Measurements from ENCODE around the gene TCIRG1.

The TCIRG1 gene

DNA sequence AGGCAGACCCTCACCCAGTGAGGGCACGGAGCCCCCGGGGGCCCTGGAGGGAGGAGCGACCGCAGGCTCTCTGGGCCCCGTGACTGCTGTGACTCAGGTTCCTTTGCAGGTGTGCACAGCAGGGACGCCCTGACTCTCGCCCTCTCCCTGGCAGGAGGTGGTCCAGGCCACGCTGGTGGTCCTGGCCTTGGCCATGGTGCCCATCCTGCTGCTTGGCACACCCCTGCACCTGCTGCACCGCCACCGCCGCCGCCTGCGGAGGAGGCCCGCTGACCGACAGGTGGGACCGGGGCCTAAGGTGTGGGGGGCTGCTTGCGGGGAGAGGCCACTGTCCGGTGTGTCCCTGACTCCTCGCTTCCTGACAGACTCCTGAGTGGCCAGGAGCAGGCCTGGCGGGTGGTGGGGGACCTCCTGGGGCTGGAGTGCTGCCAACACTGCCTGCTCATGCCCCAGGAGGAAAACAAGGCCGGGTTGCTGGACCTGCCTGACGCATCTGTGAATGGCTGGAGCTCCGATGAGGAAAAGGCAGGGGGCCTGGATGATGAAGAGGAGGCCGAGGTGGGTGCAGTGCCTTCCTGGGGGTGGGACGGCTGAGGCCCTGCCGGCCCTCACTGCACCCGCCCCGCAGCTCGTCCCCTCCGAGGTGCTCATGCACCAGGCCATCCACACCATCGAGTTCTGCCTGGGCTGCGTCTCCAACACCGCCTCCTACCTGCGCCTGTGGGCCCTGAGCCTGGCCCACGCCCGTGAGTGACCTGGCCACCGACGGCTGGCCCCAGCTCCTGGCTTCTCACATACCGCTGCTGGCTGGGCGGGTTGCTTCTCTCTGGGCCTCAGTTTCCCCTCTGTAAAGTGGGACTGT is 10.9 kb downstream of the TCIRG1 start:
- TF ChIP-seq ZFX (IDR thresholded peaks at IDR 0.05), result no peak
- TF ChIP-seq, protein P1, sequence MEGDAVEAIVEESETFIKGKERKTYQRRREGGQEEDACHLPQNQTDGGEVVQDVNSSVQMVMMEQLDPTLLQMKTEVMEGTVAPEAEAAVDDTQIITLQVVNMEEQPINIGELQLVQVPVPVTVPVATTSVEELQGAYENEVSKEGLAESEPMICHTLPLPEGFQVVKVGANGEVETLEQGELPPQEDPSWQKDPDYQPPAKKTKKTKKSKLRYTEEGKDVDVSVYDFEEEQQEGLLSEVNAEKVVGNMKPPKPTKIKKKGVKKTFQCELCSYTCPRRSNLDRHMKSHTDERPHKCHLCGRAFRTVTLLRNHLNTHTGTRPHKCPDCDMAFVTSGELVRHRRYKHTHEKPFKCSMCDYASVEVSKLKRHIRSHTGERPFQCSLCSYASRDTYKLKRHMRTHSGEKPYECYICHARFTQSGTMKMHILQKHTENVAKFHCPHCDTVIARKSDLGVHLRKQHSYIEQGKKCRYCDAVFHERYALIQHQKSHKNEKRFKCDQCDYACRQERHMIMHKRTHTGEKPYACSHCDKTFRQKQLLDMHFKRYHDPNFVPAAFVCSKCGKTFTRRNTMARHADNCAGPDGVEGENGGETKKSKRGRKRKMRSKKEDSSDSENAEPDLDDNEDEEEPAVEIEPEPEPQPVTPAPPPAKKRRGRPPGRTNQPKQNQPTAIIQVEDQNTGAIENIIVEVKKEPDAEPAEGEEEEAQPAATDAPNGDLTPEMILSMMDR (conservative IDR thresholded peaks at IDR 0.05), result no peak
- no peak overlapping the region for H3K27ac ChIP-seq

GRCh38 chr11:68050371-68050841 is 11.6 kb downstream of the TCIRG1 start:
- no peak overlapping the region for H3K27ac ChIP-seq
- no peak for TF ChIP-seq ZFX (IDR thresholded peaks at IDR 0.05)
- TF ChIP-seq, protein P1 (conservative IDR thresholded peaks at IDR 0.05), result no peak

DNA sequence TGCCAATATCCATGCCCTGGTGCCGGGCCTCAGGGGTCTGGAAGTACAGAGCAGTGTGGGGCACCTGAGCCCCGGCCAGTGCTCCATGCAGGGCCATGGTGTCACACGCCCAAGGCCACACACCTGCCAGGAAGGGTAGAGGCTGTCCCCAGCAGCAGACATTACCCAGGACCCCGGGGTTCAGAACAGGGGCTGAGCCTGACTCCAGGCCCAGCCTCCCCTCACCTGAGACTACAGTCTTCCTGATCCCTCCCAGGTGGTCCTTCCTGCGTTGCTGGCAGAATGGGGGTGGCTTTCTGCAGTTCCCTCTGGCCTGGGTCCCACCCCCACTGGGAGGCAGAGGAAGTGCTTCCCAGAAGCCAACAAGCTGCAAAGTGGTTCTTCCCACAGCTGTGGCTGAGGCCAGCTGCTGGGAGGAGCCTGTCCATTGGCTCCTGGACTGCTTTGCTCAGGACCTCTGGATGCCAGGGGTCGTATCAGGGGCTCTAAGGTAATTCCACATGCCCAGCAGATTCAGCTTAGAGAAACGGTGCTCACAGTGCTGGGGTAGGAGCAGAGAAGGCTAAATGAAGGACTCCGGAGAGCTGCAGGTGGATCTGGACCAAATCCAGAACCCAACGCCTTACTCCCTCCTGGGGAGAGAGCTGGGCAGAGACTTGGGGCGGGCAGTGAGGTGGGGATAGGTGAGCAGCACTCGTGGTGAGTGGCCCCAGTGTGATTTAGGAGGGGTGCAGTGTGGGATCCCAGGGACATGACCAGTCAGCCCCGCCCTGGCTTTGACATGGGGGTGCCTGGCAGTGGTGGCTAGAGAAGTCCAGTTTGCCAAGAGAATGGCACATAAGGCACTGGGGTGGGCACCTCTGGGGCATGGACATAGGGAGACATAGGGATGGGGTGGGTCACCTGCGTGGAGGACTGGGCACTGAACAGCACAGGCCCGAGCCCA is 12.6 kb downstream of the TCIRG1 start:
- H3K27ac ChIP-seq, result no peak overlapping the region
- no peak for TF ChIP-seq ZFX (IDR thresholded peaks at IDR 0.05)
- TF ChIP-seq, protein P1 (conservative IDR thresholded peaks at IDR 0.05), result no peak

GRCh38 chr11:68052137-68052873 is 13.5 kb downstream of the TCIRG1 start:
- TF ChIP-seq ZFX (IDR thresholded peaks at IDR 0.05), result no peak
- TF ChIP-seq, protein P1 (conservative IDR thresholded peaks at IDR 0.05), result no peak
- H3K27ac ChIP-seq, result no peak overlapping the region

DNA sequence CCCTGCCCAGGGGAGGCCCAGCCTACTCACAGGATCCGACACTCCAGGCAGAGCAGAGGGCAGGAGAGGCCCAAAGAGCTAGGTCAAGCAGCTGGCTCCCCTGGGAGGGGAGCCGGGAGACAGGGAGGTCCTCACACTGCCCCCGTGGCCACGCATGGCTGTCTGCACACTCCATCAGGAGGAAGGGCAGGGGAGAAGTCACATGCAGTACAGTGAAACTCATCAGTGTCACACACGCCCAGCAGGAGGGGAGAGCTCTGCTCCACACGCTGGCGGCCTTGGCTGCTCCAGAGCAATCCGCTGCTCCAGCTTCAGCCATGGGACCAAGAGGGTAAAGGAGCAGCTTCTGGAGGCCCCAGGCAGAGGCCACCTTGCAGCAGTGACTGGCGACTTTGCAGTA is 14.3 kb downstream of the TCIRG1 start:
- TF ChIP-seq, protein P1 (conservative IDR thresholded peaks at IDR 0.05), result no peak
- no peak for TF ChIP-seq ZFX (IDR thresholded peaks at IDR 0.05)
- no peak overlapping the region for H3K27ac ChIP-seq

DNA sequence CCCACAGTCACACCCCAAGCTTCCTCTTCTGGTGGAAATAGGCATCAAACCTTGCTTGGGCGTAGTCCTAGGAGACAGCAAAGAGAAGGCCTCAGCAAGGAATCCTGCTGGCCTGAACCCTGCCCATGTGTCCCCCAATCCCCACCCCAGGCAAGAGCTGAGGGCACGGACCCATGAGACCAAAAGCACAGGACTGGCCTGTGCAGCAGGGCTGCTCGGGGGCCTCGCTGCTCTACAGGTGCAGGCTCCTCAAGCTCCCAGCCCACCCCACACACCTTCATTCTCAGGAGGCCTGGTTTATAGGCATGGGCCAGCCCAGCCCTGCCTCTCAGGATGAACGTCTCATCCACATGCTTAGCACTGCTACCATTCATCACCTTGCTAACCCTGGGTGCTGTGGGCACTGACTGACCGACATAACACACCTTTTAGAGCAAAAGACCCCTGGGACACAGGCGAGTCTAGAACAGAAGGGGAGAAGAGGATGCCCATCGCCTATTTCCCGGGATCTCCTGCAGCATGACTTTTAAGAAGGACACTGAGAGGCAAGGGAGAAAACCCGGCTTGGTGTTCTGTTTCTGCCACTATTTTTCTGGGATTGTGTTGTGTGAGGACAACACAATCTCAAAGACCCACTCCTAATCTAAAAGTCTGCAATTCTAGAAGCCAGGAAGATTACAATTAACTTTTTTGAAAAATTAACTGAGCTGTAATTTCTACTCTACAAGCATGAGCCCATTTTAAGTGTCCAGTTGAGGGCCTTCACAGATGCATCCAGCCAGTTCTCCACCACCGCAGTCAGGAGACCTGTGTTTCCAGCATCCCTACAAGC is 15.4 kb downstream of the TCIRG1 start:
- H3K27ac ChIP-seq, result no peak overlapping the region
- no peak for TF ChIP-seq ZFX (IDR thresholded peaks at IDR 0.05)
- TF ChIP-seq, protein P1 (conservative IDR thresholded peaks at IDR 0.05), result no peak
